ENCODE data around the gene PEDS1.

DNA sequence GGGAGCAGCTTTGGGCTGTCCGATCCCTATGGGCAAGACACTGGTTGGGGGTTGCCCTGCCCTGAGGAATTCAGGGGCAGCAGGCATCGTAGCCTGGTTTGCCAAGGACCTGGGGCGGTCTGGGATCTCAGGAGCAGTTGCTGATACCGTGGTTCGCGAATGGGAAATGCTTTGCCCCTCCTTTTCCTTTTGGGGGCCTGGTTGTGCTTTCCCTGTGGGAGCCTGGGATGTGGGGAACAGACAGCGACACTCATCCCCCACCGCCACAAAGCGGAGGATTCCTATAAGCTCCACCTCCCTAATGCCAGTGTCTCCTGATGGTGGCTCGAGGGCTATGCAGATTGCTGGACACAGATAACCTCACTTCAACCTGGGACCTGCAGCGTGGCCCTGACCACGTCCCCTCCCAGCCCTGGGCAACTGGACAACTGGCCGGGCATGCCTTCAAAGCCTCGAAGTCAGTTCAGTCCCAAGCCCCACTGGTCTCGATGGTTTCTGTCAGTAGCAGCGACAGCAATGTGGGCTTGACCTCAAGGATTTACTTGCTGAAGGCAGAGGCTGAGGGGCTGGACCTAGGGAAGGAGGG, 40.4 kb upstream of the PEDS1 start:
- TF ChIP-seq CTCF (IDR thresholded peaks at IDR 0.05) (no peak), POLR2A (IDR thresholded peaks at IDR 0.05) (no peak)

Measured in testis (tissue), 2 donors.